WTC11 (cell line): Measurements from ENCODE around the gene FABP1.

Experiments
- TCF7 ChIP-seq: sonication (generic); formaldehyde crosslinking; IDR thresholded peaks from 2 replicates; pipeline ENCODE4 v1.8.0; 2022; ENCODE audit warnings: mild to moderate bottlenecking, low read depth, missing genetic modification reagents, moderate library complexity
- TEAD1 ChIP-seq: sonication (generic); formaldehyde crosslinking; IDR thresholded peaks from 2 replicates; pipeline ENCODE4 v1.8.0; 2022; ENCODE audit warnings: mild to moderate bottlenecking, missing genetic modification reagents
- ZNF232 ChIP-seq: sonication (generic); formaldehyde crosslinking; IDR thresholded peaks from 2 replicates; pipeline ENCODE4 v1.8.0; 2022; ENCODE audit warnings: mild to moderate bottlenecking, missing genetic modification reagents
- TF ChIP-seq, protein P1 (sequence below): sonication (generic); formaldehyde crosslinking; conservative IDR thresholded peaks from 2 replicates; pipeline ENCODE4 v1.8.1; 2022; ENCODE audit warnings: mild to moderate bottlenecking, missing genetic modification reagents
- TF ChIP-seq, protein P2 (sequence below): sonication (generic); formaldehyde crosslinking; IDR thresholded peaks from 2 replicates; pipeline ENCODE4 v1.8.1; 2023; ENCODE audit warnings: mild to moderate bottlenecking, missing genetic modification reagents
- TF ChIP-seq, protein P3 (sequence below): fragments of 200-600 bp; IDR thresholded peaks from 2 replicates; pipeline ENCODE4 v1.8.0; 2022; ENCODE audit warnings: antibody characterized with exemption
- TF ChIP-seq, protein P4 (sequence below): fragments of 250-450 bp; sonication (Bioruptor Pico); conservative IDR thresholded peaks from 2 replicates; pipeline ENCODE4 v1.9.0; 2021; ENCODE audit warnings: mild to moderate bottlenecking
- TF ChIP-seq, protein P5 (sequence below): sonication (generic); formaldehyde crosslinking; IDR thresholded peaks from 2 replicates; pipeline ENCODE4 v1.8.1; 2023; ENCODE audit warnings: mild to moderate bottlenecking, missing genetic modification reagents, moderate library complexity
- TF ChIP-seq, protein P6 (sequence below): sonication (generic); formaldehyde crosslinking; IDR thresholded peaks from 2 replicates; pipeline ENCODE4 v1.8.1; 2023; ENCODE audit warnings: mild to moderate bottlenecking, missing genetic modification reagents
- TF ChIP-seq, protein P7 (sequence below): sonication (generic); formaldehyde crosslinking; IDR thresholded peaks from 2 replicates; pipeline ENCODE4 v1.8.1; 2023; ENCODE audit warnings: mild to moderate bottlenecking, missing genetic modification reagents, moderate library complexity

DNA sequence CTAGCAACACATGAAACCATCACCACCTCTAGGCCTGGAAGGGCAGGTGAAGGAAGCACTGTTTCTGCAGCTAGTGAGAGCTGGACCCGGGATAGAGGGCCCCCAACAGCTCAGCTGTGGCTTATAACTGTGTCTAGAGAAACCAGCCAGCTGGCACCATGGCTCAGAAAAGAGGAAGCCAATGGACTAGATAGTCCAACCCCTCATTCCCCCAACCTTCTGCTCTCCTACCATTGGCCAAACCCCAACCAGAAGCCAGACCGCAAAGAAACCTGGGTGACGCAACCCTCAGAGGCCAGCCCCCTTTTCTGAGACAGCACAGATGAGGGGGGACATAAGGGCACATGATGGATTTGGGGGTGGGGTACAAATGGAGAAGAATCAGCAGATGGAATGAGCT lies 35.9 kb downstream of the FABP1 start:
- TF ChIP-seq, protein P1, sequence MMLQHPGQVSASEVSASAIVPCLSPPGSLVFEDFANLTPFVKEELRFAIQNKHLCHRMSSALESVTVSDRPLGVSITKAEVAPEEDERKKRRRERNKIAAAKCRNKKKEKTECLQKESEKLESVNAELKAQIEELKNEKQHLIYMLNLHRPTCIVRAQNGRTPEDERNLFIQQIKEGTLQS (CRISPR knock-in tag) = no peak
- TF ChIP-seq TCF7 (CRISPR knock-in tag) (no peak), TEAD1 (CRISPR knock-in tag) (no peak), ZNF232 (no peak)
- TF ChIP-seq, protein P2, sequence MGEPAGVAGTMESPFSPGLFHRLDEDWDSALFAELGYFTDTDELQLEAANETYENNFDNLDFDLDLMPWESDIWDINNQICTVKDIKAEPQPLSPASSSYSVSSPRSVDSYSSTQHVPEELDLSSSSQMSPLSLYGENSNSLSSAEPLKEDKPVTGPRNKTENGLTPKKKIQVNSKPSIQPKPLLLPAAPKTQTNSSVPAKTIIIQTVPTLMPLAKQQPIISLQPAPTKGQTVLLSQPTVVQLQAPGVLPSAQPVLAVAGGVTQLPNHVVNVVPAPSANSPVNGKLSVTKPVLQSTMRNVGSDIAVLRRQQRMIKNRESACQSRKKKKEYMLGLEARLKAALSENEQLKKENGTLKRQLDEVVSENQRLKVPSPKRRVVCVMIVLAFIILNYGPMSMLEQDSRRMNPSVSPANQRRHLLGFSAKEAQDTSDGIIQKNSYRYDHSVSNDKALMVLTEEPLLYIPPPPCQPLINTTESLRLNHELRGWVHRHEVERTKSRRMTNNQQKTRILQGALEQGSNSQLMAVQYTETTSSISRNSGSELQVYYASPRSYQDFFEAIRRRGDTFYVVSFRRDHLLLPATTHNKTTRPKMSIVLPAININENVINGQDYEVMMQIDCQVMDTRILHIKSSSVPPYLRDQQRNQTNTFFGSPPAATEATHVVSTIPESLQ = no peak
- TF ChIP-seq, protein P3, sequence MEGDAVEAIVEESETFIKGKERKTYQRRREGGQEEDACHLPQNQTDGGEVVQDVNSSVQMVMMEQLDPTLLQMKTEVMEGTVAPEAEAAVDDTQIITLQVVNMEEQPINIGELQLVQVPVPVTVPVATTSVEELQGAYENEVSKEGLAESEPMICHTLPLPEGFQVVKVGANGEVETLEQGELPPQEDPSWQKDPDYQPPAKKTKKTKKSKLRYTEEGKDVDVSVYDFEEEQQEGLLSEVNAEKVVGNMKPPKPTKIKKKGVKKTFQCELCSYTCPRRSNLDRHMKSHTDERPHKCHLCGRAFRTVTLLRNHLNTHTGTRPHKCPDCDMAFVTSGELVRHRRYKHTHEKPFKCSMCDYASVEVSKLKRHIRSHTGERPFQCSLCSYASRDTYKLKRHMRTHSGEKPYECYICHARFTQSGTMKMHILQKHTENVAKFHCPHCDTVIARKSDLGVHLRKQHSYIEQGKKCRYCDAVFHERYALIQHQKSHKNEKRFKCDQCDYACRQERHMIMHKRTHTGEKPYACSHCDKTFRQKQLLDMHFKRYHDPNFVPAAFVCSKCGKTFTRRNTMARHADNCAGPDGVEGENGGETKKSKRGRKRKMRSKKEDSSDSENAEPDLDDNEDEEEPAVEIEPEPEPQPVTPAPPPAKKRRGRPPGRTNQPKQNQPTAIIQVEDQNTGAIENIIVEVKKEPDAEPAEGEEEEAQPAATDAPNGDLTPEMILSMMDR = no peak
- TF ChIP-seq, protein P4, sequence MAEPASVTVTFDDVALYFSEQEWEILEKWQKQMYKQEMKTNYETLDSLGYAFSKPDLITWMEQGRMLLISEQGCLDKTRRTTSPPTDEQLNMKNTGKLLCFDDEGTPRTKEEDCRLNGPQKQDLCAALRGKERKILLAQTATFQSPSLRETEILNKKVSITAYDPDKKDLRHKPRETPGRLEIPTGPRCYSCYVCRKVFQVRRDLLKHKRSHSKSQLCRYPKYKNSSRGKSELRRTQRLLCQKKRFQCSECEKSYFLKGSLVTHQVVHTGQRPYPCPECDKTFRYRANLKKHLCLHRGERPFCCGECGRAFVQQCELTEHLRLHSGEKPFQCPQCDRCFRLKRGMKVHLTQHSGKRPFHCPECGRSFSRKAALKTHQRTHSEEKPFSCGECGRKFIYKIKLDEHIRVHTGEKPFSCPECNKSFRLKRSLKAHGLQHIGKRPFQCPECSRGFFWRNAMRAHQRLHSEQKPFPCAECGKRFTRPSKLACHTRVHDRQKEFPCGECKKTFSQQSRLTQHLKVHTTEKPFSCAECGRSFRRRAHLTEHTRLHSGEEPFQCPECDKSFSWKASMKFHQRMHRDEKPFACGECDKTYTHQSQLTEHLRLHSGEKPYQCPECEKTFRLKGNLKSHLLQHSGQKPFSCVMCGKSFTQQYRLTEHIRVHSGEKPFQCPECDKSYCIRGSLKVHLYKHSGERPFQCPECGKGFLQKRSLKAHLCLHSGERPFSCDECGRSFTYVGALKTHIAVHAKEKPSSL = no peak
- TF ChIP-seq, protein P5, sequence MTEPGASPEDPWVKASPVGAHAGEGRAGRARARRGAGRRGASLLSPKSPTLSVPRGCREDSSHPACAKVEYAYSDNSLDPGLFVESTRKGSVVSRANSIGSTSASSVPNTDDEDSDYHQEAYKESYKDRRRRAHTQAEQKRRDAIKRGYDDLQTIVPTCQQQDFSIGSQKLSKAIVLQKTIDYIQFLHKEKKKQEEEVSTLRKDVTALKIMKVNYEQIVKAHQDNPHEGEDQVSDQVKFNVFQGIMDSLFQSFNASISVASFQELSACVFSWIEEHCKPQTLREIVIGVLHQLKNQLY (CRISPR knock-in tag) = no peak
- TF ChIP-seq, protein P6, sequence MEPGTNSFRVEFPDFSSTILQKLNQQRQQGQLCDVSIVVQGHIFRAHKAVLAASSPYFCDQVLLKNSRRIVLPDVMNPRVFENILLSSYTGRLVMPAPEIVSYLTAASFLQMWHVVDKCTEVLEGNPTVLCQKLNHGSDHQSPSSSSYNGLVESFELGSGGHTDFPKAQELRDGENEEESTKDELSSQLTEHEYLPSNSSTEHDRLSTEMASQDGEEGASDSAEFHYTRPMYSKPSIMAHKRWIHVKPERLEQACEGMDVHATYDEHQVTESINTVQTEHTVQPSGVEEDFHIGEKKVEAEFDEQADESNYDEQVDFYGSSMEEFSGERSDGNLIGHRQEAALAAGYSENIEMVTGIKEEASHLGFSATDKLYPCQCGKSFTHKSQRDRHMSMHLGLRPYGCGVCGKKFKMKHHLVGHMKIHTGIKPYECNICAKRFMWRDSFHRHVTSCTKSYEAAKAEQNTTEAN = no peak
- TF ChIP-seq, protein P7, sequence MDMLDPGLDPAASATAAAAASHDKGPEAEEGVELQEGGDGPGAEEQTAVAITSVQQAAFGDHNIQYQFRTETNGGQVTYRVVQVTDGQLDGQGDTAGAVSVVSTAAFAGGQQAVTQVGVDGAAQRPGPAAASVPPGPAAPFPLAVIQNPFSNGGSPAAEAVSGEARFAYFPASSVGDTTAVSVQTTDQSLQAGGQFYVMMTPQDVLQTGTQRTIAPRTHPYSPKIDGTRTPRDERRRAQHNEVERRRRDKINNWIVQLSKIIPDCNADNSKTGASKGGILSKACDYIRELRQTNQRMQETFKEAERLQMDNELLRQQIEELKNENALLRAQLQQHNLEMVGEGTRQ = no peak
